T-helper 1 cell (primary cell): ENCODE measurements around the gene IL18RAP.

Source experiments
- DNase-seq, 5 donors: peaks; one replicate each; pipeline ENCODE4 v3.0.0-alpha.2; 2012 to 2020
- total RNA-seq, 4 donors: gene quantifications; one replicate each; lab custom pipeline; 2026; lab: John Stamatoyannopoulos, UW

IL18RAP gene
- total RNA-seq = 4.1 to 36.5 (median 18.6) reads per million in 4 donors

GRCh38 chr2:102422910-102423309, at the start of gene IL18RAP:
TSS of gene IL18RAP (plus strand) at chr2:102423160. CDS start at chr2:102423278, 118 bp downstream.
- DNase-seq = peak in 1 of 5 donors; percentile 32

GRCh38 chr2:102376052-102376591, 46.8 kb upstream of the IL18RAP start:
- no peak for DNase-seq

- no peak for DNase-seq
These were observed 39.2 kb upstream of the IL18RAP start for GRCh38 chr2:102383722-102384121.

GRCh38 chr2:102385522-102385921, 37.4 kb upstream of the IL18RAP start:
- DNase-seq = no peak

GRCh38 chr2:102386004-102386403, 37.0 kb upstream of the IL18RAP start:
- no peak for DNase-seq

- DNase-seq = no peak
These were observed 36.0 kb upstream of the IL18RAP start for GRCh38 chr2:102386867-102387541.

GRCh38 chr2:102387763-102388546, 35.0 kb upstream of the IL18RAP start:
- DNase-seq = peak in 1 of 5 donors; percentile 13

- DNase-seq = peak in 1 of 5 donors; percentile 11
These were observed 31.4 kb upstream of the IL18RAP start for GRCh38 chr2:102391565-102391964.

GRCh38 chr2:102392096-102392495, 30.9 kb upstream of the IL18RAP start:
- DNase-seq = no peak

- DNase-seq = no peak
These were observed 30.0 kb upstream of the IL18RAP start for GRCh38 chr2:102392942-102393341.

GRCh38 chr2:102396012-102396411, 26.9 kb upstream of the IL18RAP start:
- DNase-seq = no peak

GRCh38 chr2:102397209-102397608, 25.8 kb upstream of the IL18RAP start:
- DNase-seq = no peak

GRCh38 chr2:102399499-102400141, 23.3 kb upstream of the IL18RAP start:
- DNase-seq = no peak

GRCh38 chr2:102401456-102401855, 21.5 kb upstream of the IL18RAP start:
- DNase-seq = no peak

GRCh38 chr2:102401865-102402264, 21.1 kb upstream of the IL18RAP start:
- no peak for DNase-seq

GRCh38 chr2:102410952-102411351, 12.0 kb upstream of the IL18RAP start:
- no peak for DNase-seq

GRCh38 chr2:102412199-102412598, 10.8 kb upstream of the IL18RAP start:
- no peak for DNase-seq

- peak in 1 of 5 donors; percentile 71 for DNase-seq
These were observed 5.0 kb upstream of the IL18RAP start for GRCh38 chr2:102417946-102418345.

GRCh38 chr2:102418421-102418961, 4.5 kb upstream of the IL18RAP start:
- peak in 1 of 5 donors; percentile 90 for DNase-seq

GRCh38 chr2:102420290-102420689, 2.7 kb upstream of the IL18RAP start:
- no peak for DNase-seq

GRCh38 chr2:102421890-102422759, 835 bp upstream of the IL18RAP start:
- peak in 1 of 5 donors; percentile 28 for DNase-seq

- DNase-seq = no peak
These were observed 408 bp downstream of the IL18RAP start for GRCh38 chr2:102423368-102423767.
